Anterior cingulate cortex (tissue), 58 donors: ENCODE results near the gene ZNF507.
A peak's percentile ranks its signal among the peaks of the same experiment; 100 is the strongest.

Experiments
- DNase-seq, 58 donors: peaks; one replicate each; lab custom pipeline; 2025; lab: John Stamatoyannopoulos, UW

ZNF507 gene

GRCh38 chr19:32345261-32346207 is at the start of gene ZNF507:
ZNF507 (plus strand) TSS chr19:32345610; CDS start chr19:32352831, 7,221 bp downstream.
- DNase-seq, result peak in 57 of 58 donors; percentile 31 to 86 (median 74)

DNA sequence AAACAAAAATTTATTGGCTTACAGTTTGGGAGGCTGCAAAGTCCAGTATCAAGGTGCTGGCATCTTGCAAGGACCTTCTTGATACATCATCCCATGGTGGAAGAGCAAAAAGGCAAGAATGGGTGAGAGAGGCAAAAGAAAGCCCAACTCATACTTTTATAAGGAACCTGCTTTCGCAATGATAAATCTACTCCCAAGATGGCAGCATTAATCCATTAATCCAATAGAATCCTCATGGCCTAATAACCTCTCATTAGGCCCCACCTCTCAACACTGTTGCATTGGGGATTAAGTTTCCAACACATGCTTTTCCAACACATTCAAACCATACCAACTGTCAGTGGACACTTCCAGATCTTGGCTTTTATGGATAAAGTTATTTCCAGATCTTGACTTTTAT is 48.7 kb upstream of the ZNF507 start:
- DNase-seq, result no peak

- no peak for DNase-seq
Observed at GRCh38 chr19:32302778-32303177, 42.6 kb upstream of the ZNF507 start.

GRCh38 chr19:32303193-32303592 is 42.2 kb upstream of the ZNF507 start:
- no peak for DNase-seq

GRCh38 chr19:32307591-32307990 is 37.8 kb upstream of the ZNF507 start:
- DNase-seq, result no peak

GRCh38 chr19:32308431-32309077 is 36.9 kb upstream of the ZNF507 start:
- DNase-seq, result no peak

GRCh38 chr19:32309711-32310390 is 35.6 kb upstream of the ZNF507 start:
- DNase-seq, result peak in 4 of 58 donors; percentile 6 to 14 (median 10)

DNA sequence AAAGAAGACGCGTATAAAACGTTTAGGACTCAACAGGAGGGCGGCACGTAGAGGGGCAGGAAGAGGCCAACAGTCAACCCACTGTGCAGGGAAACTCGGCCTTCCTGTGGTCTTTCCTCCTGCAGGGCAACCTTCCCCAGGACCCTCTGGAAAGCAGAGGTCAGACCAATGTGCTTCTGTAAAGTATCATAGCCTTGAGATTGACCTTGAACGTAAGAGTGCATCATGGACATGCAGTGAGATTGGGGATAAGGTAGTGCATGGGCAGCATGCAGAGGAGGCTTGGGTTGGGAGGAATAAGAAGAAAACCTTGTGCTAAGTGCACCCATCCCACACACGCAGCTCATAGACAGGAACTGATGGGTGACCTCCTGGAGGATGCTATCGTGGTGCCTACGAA is 34.0 kb upstream of the ZNF507 start:
- DNase-seq, result no peak

GRCh38 chr19:32313569-32314265 is 31.7 kb upstream of the ZNF507 start:
- DNase-seq, result no peak

- no peak for DNase-seq
Observed at GRCh38 chr19:32316034-32316433, 29.4 kb upstream of the ZNF507 start.

DNA sequence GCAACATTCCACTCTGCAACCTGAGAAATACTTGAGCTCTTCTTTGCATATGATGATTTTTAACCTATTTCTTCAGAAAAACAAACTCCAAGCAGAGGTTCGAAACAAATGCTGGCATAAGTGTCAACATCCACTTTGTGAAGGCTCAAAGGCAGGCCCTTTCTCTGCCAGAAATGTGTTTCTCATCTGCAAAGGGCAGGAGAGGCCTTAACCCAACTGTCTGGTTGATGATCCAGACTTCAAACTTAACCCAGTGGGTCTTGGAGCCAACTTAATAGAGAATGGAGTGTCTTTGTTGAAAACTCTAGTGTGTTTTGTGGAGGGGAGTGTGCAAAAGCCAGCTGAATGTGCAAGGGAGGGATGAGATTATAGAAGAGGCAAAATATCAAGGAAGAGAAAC is 28.3 kb upstream of the ZNF507 start:
- no peak for DNase-seq

- peak in 10 of 58 donors; percentile 3 to 17 (median 8) for DNase-seq
Observed at GRCh38 chr19:32318884-32319520, 26.4 kb upstream of the ZNF507 start.

GRCh38 chr19:32322541-32322940 is 22.9 kb upstream of the ZNF507 start:
- DNase-seq, result no peak

DNA sequence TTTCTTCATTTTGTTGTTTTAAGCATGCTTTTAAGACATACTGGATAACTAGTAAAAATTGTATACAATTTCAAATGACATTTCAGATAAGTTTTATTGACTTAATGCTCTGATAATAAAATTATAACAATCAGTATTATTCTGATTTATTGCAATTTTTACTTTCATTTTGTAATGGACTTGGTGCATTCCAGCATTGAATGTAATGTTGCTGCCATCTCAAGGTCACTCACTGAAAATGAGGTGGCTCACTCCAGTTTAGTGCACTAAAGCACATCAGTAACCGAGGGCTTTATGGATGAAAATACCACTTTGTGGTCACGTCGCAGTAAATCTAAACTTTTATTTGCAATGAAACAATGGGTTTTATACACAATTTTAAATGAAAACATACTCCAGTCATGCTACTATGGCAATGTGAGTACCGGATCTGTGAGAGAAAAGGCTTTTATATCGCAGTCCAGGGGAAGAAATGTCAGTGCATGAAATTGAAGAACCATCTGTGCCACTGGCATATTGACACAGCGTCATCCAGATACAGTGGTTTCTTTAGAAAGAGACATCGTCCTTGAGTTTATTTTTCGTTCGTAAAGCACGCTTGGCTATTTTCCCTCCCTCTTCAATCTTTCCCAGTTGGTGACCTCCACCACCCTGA is 20.7 kb upstream of the ZNF507 start:
- peak in 1 of 58 donors; percentile 10 for DNase-seq

- no peak for DNase-seq
Observed at GRCh38 chr19:32330213-32330857, 15.1 kb upstream of the ZNF507 start.

DNA sequence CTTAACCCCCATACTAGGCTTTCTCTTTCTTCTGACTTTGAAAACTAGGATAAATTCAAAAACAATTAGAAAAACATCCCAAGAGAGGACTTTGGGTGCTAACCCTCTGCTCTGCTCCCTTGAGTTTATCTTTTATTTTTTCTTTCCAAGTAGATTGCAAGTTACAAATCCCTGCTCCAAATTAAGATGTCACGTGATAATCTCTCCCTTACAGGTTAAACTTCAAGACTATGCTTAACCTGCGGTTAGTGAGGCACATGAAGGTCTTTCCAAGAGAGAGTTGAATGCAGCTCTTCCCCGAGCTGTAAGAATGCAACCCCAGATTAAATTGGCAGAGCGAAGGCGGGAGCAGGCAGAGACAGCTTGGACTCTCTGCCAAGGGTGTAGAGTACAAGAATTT is 12.2 kb upstream of the ZNF507 start:
- DNase-seq, result no peak

DNA sequence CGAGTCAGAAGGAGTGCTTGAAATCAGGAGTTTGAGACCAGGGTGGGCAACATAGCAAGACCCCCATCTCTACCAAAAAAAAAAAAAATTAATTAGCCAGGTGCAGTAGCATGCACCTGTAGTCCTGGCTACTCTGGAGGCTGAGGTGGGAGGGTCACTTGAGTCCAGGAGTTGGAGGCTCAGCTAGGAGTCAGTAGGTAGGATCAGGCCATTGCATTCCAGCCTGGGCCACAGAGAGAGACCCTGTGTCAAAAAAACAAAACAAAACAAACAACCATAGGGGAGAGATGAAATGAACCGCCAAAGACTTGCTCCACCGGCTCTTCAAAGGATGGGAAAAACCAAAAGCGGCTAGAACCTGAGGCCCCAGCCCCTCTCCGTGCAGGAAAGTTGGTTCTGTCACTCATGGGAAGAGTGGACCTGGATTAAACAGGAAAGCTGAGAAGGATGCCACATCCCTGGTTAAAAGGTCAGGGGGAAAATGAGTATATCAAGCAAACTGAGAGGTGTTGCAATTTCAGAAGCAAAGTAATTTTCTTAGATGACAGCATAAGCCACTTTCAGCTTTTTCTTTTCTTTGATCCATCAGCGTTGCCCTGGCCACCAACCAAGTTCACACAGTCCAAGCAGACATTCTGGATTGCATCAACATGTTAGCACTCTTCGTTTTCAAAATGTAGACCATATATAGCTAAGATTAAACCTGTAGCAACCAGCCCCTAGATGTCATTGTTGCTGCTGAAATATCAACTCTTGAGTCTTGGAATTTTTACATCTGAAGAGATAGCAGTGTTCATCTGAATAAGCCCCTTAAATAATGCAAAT is 8.9 kb upstream of the ZNF507 start:
- no peak for DNase-seq
